PC-3 (cell line): ENCODE measurements around the gene SAMD14.

Experiments used
- EZH2 ChIP-seq: fragments of 300-600 bp; sonication (generic); IDR thresholded peaks from one replicate; pipeline ENCODE4 v1.6.1; 2017; ENCODE audit warnings: antibody characterized with exemption, mild to moderate bottlenecking, low read length; ENCODE audit not compliant: unreplicated experiment
- EZH2phosphoT487 ChIP-seq: fragments of 300-600 bp; sonication (generic); IDR thresholded peaks from 2 replicates; pipeline ENCODE4 v1.6.1; 2018; ENCODE audit warnings: mild to moderate bottlenecking, antibody characterized with exemption, low read length, borderline replicate concordance
- TF ChIP-seq, protein P1 (sequence below): fragments of 300-600 bp; sonication (generic); conservative IDR thresholded peaks from 2 replicates; pipeline ENCODE4 v1.5.1; 2017; ENCODE audit warnings: antibody characterized with exemption, low read depth, mild to moderate bottlenecking, low read length

DNA sequence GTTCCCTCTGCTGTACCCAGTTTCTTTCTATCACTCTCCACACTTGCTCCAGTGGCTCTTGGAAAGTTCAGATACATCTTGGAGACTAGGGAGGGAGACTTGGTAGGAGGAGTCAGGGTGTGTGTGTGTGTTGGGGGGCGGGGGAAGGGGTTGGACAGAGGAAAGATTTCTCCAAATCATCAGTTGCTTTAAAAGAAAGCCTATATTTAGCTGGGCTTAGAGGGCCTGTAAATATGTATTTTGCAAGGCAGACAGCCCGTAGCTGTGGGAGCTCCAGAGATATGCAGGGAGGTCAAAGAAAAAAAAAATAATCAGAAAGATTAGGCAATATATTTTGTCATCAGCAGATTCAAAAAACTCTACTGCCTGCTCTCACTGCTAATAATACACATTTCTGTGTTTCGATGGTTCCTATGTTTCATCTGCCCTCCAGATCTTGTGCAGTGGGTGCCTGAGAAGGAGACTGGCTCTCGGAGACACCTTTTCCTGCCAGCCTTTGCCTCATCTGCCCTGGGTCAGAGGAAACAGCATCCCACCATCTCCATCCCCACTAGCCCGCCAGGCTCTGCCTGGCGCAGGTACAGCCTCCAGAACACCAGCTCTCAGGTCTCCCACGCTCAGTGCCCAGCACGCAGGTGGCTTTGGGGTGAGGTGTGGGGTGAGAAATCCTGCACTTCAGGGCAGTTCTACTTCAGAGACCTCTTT, 25.3 kb upstream of the SAMD14 start:
- TF ChIP-seq, protein P1, sequence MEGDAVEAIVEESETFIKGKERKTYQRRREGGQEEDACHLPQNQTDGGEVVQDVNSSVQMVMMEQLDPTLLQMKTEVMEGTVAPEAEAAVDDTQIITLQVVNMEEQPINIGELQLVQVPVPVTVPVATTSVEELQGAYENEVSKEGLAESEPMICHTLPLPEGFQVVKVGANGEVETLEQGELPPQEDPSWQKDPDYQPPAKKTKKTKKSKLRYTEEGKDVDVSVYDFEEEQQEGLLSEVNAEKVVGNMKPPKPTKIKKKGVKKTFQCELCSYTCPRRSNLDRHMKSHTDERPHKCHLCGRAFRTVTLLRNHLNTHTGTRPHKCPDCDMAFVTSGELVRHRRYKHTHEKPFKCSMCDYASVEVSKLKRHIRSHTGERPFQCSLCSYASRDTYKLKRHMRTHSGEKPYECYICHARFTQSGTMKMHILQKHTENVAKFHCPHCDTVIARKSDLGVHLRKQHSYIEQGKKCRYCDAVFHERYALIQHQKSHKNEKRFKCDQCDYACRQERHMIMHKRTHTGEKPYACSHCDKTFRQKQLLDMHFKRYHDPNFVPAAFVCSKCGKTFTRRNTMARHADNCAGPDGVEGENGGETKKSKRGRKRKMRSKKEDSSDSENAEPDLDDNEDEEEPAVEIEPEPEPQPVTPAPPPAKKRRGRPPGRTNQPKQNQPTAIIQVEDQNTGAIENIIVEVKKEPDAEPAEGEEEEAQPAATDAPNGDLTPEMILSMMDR, result no peak
- TF ChIP-seq EZH2 (no peak), EZH2phosphoT487 (no peak)
